Suppressor macrophage treated with lipopolysaccharide for 1 hour (primary cell): ENCODE measurements around the gene LRP6.

Experiments
- DNase-seq, 3 donors: peaks; one replicate each; pipeline ENCODE4 v3.0.0-alpha.2; 2020 to 2022

The LRP6 gene

GRCh38 chr12:12214201-12214600, 52.6 kb downstream of the LRP6 start:
- DNase-seq: no peak

- no peak for DNase-seq
Observed at GRCh38 chr12:12212769-12213168, 54.1 kb downstream of the LRP6 start.

GRCh38 chr12:12210983-12211382, 55.9 kb downstream of the LRP6 start:
- no peak for DNase-seq

- DNase-seq: no peak
Observed at GRCh38 chr12:12210416-12210815, 56.4 kb downstream of the LRP6 start.

GRCh38 chr12:12209675-12210074, 57.2 kb downstream of the LRP6 start:
- DNase-seq: no peak

- no peak for DNase-seq
Observed at GRCh38 chr12:12209043-12209442, 57.8 kb downstream of the LRP6 start.

- DNase-seq: no peak
Observed at GRCh38 chr12:12207746-12208145, 59.1 kb downstream of the LRP6 start.

GRCh38 chr12:12206776-12207388, 60.0 kb downstream of the LRP6 start:
- no peak for DNase-seq

DNA sequence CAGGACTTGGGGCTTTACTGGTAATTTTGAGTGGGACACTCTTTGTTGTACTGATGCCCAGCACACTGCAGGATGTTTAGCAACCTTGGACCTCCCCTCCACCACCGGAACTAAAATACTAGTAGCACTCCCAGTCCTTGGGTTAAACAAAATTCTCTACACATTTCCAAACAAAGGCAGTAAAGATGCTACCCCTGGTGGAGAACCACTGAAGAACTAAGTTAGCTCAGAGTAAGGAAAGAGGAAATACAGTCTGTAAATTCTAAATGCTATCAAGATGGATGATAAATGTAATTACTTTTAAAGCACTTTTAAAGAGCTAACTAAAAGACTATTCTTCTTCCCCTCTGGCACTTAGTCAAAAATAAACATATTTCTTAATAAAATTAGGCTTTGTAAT, 64.1 kb downstream of the LRP6 start:
- DNase-seq: no peak

- DNase-seq: no peak
Observed at GRCh38 chr12:12202105-12202504, 64.7 kb downstream of the LRP6 start.

- DNase-seq: no peak
Observed at GRCh38 chr12:12201274-12201758, 65.5 kb downstream of the LRP6 start.

DNA sequence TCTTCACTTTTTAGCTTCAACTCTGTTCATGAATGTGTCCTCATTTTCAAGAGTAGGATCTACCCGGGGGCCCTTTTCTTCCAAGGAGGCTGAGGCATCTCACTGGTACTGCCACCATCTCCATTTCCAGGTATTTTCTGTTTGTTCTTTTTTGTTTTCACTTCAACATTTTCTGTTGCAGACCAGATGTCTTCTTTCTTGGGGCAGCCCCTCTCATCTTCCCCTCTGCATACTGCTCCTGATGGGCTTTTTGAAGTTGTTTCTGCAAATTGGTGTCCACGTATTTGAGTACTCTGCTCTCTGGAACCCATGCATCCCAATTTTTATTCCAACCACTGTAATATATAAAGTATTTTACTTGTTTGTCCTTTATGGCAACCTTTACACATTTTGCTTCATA, 66.5 kb downstream of the LRP6 start:
- DNase-seq: no peak

DNA sequence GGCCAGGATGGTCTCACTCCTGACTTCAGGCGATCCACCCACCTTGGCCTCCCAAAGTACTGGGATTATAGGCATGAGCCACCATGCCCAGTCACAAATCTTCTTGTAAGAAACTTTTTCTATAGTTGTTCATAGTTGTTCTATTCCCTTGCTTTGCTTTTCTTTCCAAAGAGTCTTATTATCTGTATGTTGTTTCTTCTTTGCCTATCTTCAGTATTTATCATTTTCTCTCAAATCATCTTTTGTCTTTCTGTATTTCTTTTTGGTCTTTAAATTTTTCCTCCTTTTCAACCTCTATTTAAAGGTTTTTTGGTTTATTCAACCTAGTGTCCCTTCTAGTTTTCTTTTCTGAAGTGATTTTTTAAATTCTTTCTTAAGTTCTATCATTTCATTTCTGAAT, 68.7 kb downstream of the LRP6 start:
- no peak for DNase-seq

GRCh38 chr12:12197128-12197527, 69.7 kb downstream of the LRP6 start:
- DNase-seq: no peak

- DNase-seq: no peak
Observed at GRCh38 chr12:12195516-12195915, 71.3 kb downstream of the LRP6 start.

DNA sequence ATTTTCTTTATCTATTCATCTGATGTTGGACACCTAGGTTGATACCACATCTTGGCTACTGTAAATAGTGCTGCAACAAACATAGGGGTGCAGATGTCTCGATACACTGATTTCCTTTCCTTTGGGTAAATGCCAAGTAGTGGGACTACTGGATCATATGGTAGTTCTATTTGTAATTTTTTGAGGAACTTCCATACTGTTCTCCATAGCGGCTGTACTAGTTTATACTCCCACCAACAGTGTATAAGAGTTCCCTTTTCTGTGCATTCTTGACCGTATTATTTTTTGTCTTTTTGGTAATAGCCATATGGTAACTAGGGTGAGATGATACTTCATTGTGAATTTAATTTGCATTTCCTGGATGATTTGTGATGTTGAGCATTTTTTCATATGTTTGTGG, 71.8 kb downstream of the LRP6 start:
- peak in 2 of 3 donors; percentile 20 to 51 for DNase-seq

GRCh38 chr12:12194206-12194605, 72.6 kb downstream of the LRP6 start:
- DNase-seq: no peak

GRCh38 chr12:12191008-12191407, 75.8 kb downstream of the LRP6 start:
- no peak for DNase-seq

DNA sequence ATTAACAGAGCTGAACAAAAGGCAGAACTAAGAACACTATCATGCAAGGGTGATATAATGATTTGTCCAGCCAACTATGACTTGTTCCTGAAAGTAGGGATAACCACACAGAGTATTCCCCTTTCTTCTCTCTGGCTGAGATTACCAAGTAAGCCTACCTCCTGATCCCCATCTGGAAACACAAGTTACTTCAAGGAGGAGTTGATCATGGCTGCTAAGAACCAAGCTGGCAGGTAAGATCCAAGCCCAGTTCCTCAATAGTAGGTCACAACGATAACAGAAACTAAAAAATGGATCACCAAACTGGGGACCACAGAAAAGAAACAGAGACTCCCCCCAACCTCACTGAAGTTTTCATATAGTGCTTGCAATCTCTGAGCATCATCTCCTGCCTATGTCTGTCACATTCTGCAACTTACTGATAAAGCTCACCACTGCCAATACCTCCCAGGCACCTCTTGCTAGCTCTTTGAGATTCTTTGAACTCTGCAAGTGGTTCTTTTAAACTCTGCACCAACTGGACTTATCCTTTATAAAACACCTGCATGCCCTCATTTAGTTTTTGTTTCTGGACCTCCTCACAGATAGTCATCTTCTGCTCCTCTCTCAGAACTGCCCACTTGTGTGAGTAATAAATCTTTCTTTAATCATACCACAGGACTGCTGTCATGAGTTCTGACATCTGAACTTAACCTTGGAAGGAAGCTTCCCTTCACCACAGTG, 76.6 kb downstream of the LRP6 start:
- peak in 2 of 3 donors; percentile 7 to 21 for DNase-seq

GRCh38 chr12:12185414-12185813, 81.4 kb downstream of the LRP6 start:
- DNase-seq: no peak

- DNase-seq: no peak
Observed at GRCh38 chr12:12182703-12183365, 84.0 kb downstream of the LRP6 start.

DNA sequence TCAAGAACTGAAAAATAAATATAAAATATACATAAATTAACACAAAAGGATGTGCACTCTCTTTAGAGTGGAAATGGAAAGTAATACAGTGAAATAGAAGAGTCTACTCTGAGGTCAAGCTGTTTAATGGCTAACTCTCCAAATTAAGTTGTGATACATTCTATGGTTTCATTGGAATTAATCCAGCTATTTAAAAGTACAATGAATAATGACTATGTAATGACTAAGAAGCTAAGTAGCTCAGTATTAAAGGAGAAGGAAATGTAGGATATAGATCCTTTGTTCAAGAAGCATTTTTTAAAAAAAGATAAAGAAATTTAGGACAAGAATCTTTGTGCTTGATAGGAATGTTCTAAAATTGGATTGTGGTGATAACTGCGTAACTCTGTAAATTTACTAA, 85.3 kb downstream of the LRP6 start:
- no peak for DNase-seq

GRCh38 chr12:12180575-12180974, 86.3 kb downstream of the LRP6 start:
- no peak for DNase-seq

DNA sequence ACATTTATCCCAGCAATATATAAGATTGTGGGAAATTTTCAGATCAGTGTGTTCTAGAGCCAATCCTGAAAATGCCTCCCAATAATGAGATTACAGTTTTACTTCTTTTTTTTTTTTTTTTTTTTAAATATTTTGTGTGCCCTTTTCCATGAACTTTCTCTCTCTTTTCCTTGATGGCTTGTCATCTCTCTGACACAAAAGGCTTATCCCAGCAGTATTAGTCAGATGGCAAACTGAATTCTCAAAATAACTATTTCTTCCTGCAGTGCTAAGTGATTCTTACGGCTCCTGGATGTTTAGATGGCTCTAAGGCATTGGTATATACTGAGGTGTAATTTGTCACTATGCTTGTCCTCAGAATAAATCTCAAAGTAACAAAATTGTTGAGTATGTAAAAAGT, 86.7 kb downstream of the LRP6 start:
- no peak for DNase-seq
